A549 treated with DMSO at 1 μM for 4 hours (cell line): ENCODE data around the gene TDRD15. TPM values are rescaled to one million over a fixed set of nuclear protein-coding genes. Genes with fewer than 3 reads are reported as not detected.

Experiments used
- total RNA-seq: library from RNA; stranded (reverse); fragments of 200-300 nt; extraction: Qiagen RNA extraction; gene quantifications from 5 replicates; pipeline ENCODE4 v1.2.3, GENCODE V29; 2022; ENCODE audit warnings: low read depth

Gene TDRD15
- total RNA-seq = not detected in 5 replicates

GRCh38 chr2:21123473-21124393 is at the start of gene TDRD15:
TSS of gene TDRD15 (plus strand) at chr2:21123968. CDS start at chr2:21137468, 13,500 bp downstream.

Other genes starting within 250 kb of the TDRD15 start
- not detected in 5 replicates for gene APOB, start 79.9 kb upstream of the TDRD15 start, total RNA-seq